H9 (cell line): ENCODE results near the gene EPB41. TPM values are rescaled to one million over a fixed set of nuclear protein-coding genes. Genes with fewer than 3 reads are reported as not detected.

Experiments
- DNase-seq: peaks from one replicate; pipeline ENCODE4 v3.0.0-alpha.2; 2017
- H2AFZ ChIP-seq: one replicate; pipeline ENCODE4 v1.6.1; 2013; ENCODE audit warnings: mild to moderate bottlenecking, low read length, control low read depth, moderate library complexity
- H2AK5ac ChIP-seq: 2 replicates; pipeline ENCODE4 v1.6.1; 2013; ENCODE audit warnings: low read length, control low read depth, mixed read lengths; ENCODE audit not compliant: insufficient read length
- H2BK120ac ChIP-seq: one replicate; pipeline ENCODE4 v1.6.1; 2013; ENCODE audit warnings: low read depth, mild to moderate bottlenecking, low read length, control low read depth, inconsistent platforms; ENCODE audit not compliant: poor library complexity, severe bottlenecking
- H2BK12ac ChIP-seq: 2 replicates; pipeline ENCODE4 v1.6.1; 2013; ENCODE audit warnings: low read length, control low read depth, mixed read lengths, low read depth; ENCODE audit not compliant: insufficient read length
- H2BK15ac ChIP-seq: 2 replicates; pipeline ENCODE4 v1.6.1; 2013; ENCODE audit warnings: low read depth, low read length, control low read depth
- H2BK20ac ChIP-seq: one replicate; pipeline ENCODE4 v1.6.1; 2013; ENCODE audit warnings: low read depth, mild to moderate bottlenecking, low read length, control low read depth, inconsistent platforms; ENCODE audit not compliant: poor library complexity, severe bottlenecking
- H2BK5ac ChIP-seq: 2 replicates; pipeline ENCODE4 v1.6.1; 2013; ENCODE audit warnings: low read length, control low read depth, mixed read lengths; ENCODE audit not compliant: insufficient read length
- H3K14ac ChIP-seq: 2 replicates; pipeline ENCODE4 v1.6.1; 2013; ENCODE audit warnings: low read length, control low read depth; ENCODE audit not compliant: insufficient read depth
- H3K18ac ChIP-seq: 2 replicates; pipeline ENCODE4 v1.6.1; 2013; ENCODE audit warnings: low read depth, mild to moderate bottlenecking, mixed read lengths, low read length, control low read depth; ENCODE audit not compliant: insufficient read length
- H3K23ac ChIP-seq: 2 replicates; pipeline ENCODE4 v1.6.1; 2013; ENCODE audit warnings: low read length, control low read depth, mixed read lengths, low read depth; ENCODE audit not compliant: insufficient read length
- H3K23me2 ChIP-seq: 2 replicates; pipeline ENCODE4 v1.6.1; 2013; ENCODE audit warnings: low read depth, mild to moderate bottlenecking, mixed read lengths, low read length, control low read depth; ENCODE audit not compliant: insufficient read length, poor library complexity, severe bottlenecking
- H3K27ac ChIP-seq: 2 replicates; pipeline ENCODE4 v1.5.1; 2013; ENCODE audit warnings: low read length, control low read depth, mixed read lengths, low read depth; ENCODE audit not compliant: insufficient read length
- H3K27me3 ChIP-seq: 2 replicates; pipeline ENCODE4 v1.6.1; 2013; ENCODE audit warnings: low read length, control low read depth, inconsistent platforms; ENCODE audit not compliant: insufficient read depth
- H3K4ac ChIP-seq: 2 replicates; pipeline ENCODE4 v1.6.1; 2013; ENCODE audit warnings: low read depth, mild to moderate bottlenecking, control low read depth, inconsistent platforms, low read length, moderate library complexity
- H3K4me1 ChIP-seq: 2 replicates; pipeline ENCODE4 v1.6.1; 2013; ENCODE audit warnings: low read length, control low read depth, inconsistent platforms; ENCODE audit not compliant: insufficient read depth
- H3K4me2 ChIP-seq: 2 replicates; pipeline ENCODE4 v1.6.1; 2013; ENCODE audit warnings: low read length, control low read depth, mixed read lengths; ENCODE audit not compliant: insufficient read length, insufficient read depth
- H3K56ac ChIP-seq: 2 replicates; pipeline ENCODE4 v1.6.1; 2013; ENCODE audit warnings: low read depth, mild to moderate bottlenecking, mixed read lengths, low read length, control low read depth; ENCODE audit not compliant: insufficient read length
- H3K79me1 ChIP-seq: 2 replicates; pipeline ENCODE4 v1.6.1; 2013; ENCODE audit warnings: low read depth, mild to moderate bottlenecking, moderate library complexity, low read length, control low read depth, inconsistent platforms; ENCODE audit not compliant: insufficient read depth, poor library complexity, severe bottlenecking
- H3K79me2 ChIP-seq: 2 replicates; pipeline ENCODE4 v1.6.1; 2013; ENCODE audit warnings: low read length, control low read depth, inconsistent platforms; ENCODE audit not compliant: insufficient read depth
- H3K9ac ChIP-seq: 2 replicates; pipeline ENCODE4 v1.6.1; 2013; ENCODE audit warnings: low read length, control low read depth, mixed read lengths; ENCODE audit not compliant: insufficient read length; ENCODE audit errors: extremely low read depth
- H3K9me3 ChIP-seq: one replicate; pipeline ENCODE4 v1.6.1; 2013; ENCODE audit warnings: low read depth, low read length, inconsistent platforms; ENCODE audit not compliant: control insufficient read depth
- H3T11ph ChIP-seq: one replicate; pipeline ENCODE4 v1.6.1; 2013; ENCODE audit warnings: mild to moderate bottlenecking, low read length, control low read depth, inconsistent platforms
- H4K20me1 ChIP-seq: one replicate; pipeline ENCODE4 v1.6.1; 2013; ENCODE audit not compliant: control insufficient read depth, insufficient read length, insufficient read depth
- H4K5ac ChIP-seq: 2 replicates; pipeline ENCODE4 v1.6.1; 2013; ENCODE audit warnings: low read depth, mild to moderate bottlenecking, mixed read lengths, low read length, control low read depth; ENCODE audit not compliant: insufficient read length
- H4K8ac ChIP-seq: replicated peaks from 2 replicates; pipeline ENCODE4 v1.6.1; 2013; ENCODE audit warnings: low read length, control low read depth, mixed read lengths, low read depth; ENCODE audit not compliant: insufficient read length
- H4K91ac ChIP-seq: 2 replicates; pipeline ENCODE4 v1.6.1; 2013; ENCODE audit warnings: low read depth, mild to moderate bottlenecking, moderate library complexity, mixed read lengths, low read length, control low read depth; ENCODE audit not compliant: insufficient read length
- H3K27ac Mint-ChIP-seq, 3 experiments: 2 replicates in 2 of 3; 3 replicates in 1 of 3; pipeline ENCODE4 v1.8.0; 2020 to 2021; ENCODE audit warnings: mixed read lengths in 3 of 3, mild to moderate bottlenecking in 1 of 3, moderate library complexity in 1 of 3
- H3K27me3 Mint-ChIP-seq: 2 replicates; pipeline ENCODE4 v1.8.0; 2021; ENCODE audit warnings: low read depth, mild to moderate bottlenecking, moderate library complexity, mixed read lengths
- H3K36me3 Mint-ChIP-seq, 3 experiments: 2 replicates in 2 of 3; 3 replicates in 1 of 3; pipeline ENCODE4 v1.8.0; 2020 to 2021; ENCODE audit warnings: low read depth in 3 of 3, mixed read lengths in 3 of 3; ENCODE audit not compliant: insufficient read depth in 1 of 3
- H3K4me1 Mint-ChIP-seq, 2 experiments: 2 replicates each; pipeline ENCODE4 v1.8.0; 2020; ENCODE audit warnings: mixed read lengths in 2 of 2
- H3K4me3 Mint-ChIP-seq, 2 experiments: 2 replicates in 1 of 2; 3 replicates in 1 of 2; pipeline ENCODE4 v1.8.0; 2020 to 2021; ENCODE audit warnings: mild to moderate bottlenecking in 2 of 2, mixed read lengths in 2 of 2, moderate library complexity in 1 of 2
- H3K9me3 Mint-ChIP-seq, 2 experiments: 2 replicates in 1 of 2; 3 replicates in 1 of 2; pipeline ENCODE4 v1.8.0; 2020; ENCODE audit warnings: mild to moderate bottlenecking in 2 of 2, mixed read lengths in 2 of 2, moderate library complexity in 1 of 2
- WGBS: extraction: QIAGEN DNeasy Blood & Tissue Kit; methylation state at CpG from one replicate; pipeline ENCODE4 v1.1.7; 2013; ENCODE audit warnings: missing lambda C conversion rate, low lambda C conversion rate, mixed read lengths; ENCODE audit not compliant: insufficient read length; ENCODE audit errors: extremely low coverage; 5-methylcytosine and 5-hydroxymethylcytosine counted together
- total RNA-seq: library from RNA; stranded (reverse); gene quantifications from 2 replicates; pipeline ENCODE4 v1.2.1, GENCODE V29; 2021
- TF ChIP-seq, protein P1 (sequence below): fragments of 200-600 bp; sonication (generic); conservative IDR thresholded peaks from 3 replicates; pipeline ENCODE4 v1.8.0; 2021; ENCODE audit warnings: antibody characterized with exemption, mild to moderate bottlenecking

EPB41 gene
- total RNA-seq, 1 experiment from 2014 or later, result 75.4 TPM

DNA sequence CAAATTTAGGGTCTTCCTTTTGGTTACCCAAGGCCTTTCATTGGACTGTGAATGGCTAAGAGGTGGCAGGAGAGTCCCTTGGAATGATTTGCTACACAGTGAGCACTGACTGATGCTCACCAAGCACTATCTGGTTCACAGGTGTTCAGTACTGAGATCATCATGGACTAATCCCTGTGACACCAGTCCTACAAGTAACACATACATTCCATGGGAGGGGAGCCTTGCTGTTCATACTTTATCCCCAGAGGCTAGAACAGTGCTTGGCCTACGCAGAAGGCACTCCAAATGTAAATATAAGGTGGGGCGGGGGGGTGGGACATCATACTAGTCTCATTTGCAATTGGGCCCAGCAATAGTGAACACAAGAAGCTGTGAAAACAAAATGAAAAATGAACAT, 229.8 kb downstream of the EPB41 start:
- no peak overlapping the region for H3K23ac ChIP-seq
- no peak overlapping the region for H4K8ac ChIP-seq
- H3K23me2 ChIP-seq, result no peaks in the 10 kb centered on the region
- WGBS, result no CpG with 5 or more reads among the region's 2 CpGs
- no peak overlapping the region for H2AK5ac ChIP-seq
- H2BK15ac ChIP-seq, result no peak overlapping the region
- no peak overlapping the region for H3K4ac ChIP-seq
- no peak overlapping the region for H2BK5ac ChIP-seq
- no peaks in the 10 kb centered on the region for H3K27me3 ChIP-seq
- no peak overlapping the region for H4K91ac ChIP-seq
- H3K9ac ChIP-seq, result no peak overlapping the region
- no peak overlapping the region for H3K27ac ChIP-seq
- H3K56ac ChIP-seq, result no peak overlapping the region
- H3K9me3 ChIP-seq, result no peaks in the 10 kb centered on the region
- H2BK12ac ChIP-seq, result no peak overlapping the region
- Mint-ChIP-seq H3K27ac (no peak overlapping the region), H3K9me3 (no peaks in the 10 kb centered on the region), H3K27me3 (no peaks in the 10 kb centered on the region), H3K4me3 (no peak overlapping the region), H3K4me1 (no peaks in the 10 kb centered on the region; a peak in 1 of 4 replicates), H3K36me3 (peaks cover 33 to 64% (median 49%) of the 10 kb centered on the region in 3 experiments; a peak in 6 of 7 replicates)
- TF ChIP-seq, protein P1, sequence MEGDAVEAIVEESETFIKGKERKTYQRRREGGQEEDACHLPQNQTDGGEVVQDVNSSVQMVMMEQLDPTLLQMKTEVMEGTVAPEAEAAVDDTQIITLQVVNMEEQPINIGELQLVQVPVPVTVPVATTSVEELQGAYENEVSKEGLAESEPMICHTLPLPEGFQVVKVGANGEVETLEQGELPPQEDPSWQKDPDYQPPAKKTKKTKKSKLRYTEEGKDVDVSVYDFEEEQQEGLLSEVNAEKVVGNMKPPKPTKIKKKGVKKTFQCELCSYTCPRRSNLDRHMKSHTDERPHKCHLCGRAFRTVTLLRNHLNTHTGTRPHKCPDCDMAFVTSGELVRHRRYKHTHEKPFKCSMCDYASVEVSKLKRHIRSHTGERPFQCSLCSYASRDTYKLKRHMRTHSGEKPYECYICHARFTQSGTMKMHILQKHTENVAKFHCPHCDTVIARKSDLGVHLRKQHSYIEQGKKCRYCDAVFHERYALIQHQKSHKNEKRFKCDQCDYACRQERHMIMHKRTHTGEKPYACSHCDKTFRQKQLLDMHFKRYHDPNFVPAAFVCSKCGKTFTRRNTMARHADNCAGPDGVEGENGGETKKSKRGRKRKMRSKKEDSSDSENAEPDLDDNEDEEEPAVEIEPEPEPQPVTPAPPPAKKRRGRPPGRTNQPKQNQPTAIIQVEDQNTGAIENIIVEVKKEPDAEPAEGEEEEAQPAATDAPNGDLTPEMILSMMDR, result no peak
- H3K18ac ChIP-seq, result no peak overlapping the region
- H3K79me1 ChIP-seq, result no peaks in the 10 kb centered on the region
- H4K5ac ChIP-seq, result no peak overlapping the region
- H2BK20ac ChIP-seq, result no peak overlapping the region
- no peak overlapping the region for H3K4me2 ChIP-seq
- no peak overlapping the region for H2BK120ac ChIP-seq
- no peak overlapping the region for H3K14ac ChIP-seq
- no peak for DNase-seq
- H3K4me1 ChIP-seq, result no peaks in the 10 kb centered on the region
- H4K20me1 ChIP-seq, result peaks cover 3% of the 10 kb centered on the region
- H3T11ph ChIP-seq, result no peak overlapping the region
- H2AFZ ChIP-seq, result no peak overlapping the region
- no peaks in the 10 kb centered on the region for H3K79me2 ChIP-seq
